Measurements from ENCODE around the gene NKAIN2. TPM values are rescaled to one million over a fixed set of nuclear protein-coding genes. Genes with fewer than 3 reads are reported as not detected.
A peak's percentile ranks its signal among the peaks of the same experiment; 100 is the strongest.

The NKAIN2 gene
- total RNA-seq, 2 donors from 2014 or later = 0.29 TPM; not detected in 1

GRCh38 chr6:124870611-124871459 is 1067.2 kb downstream of the NKAIN2 start:
- H3K36me3 ChIP-seq (ENCODE audit: control insufficient read depth, insufficient read depth, low read length) = no peaks in the 10 kb centered on the region
- Mint-ChIP-seq H3K36me3 (ENCODE audit: low read depth) (no peaks in the 10 kb centered on the region), H3K4me1 (peaks cover 24% of the 10 kb centered on the region), H3K4me3 (no peak overlapping the region), H3K9me3 (no peaks in the 10 kb centered on the region), H3K27me3 (ENCODE audit: insufficient read depth) (no peaks in the 10 kb centered on the region), H3K27ac (no peak overlapping the region)
- DNase-seq = no peak
- H3K27me3 ChIP-seq (ENCODE audit: control insufficient read depth, insufficient read depth, low read length, poor library complexity, severe bottlenecking) = no peaks in the 10 kb centered on the region
- no peaks in the 10 kb centered on the region for H3K4me1 ChIP-seq (ENCODE audit: control insufficient read depth, insufficient read depth, low read length)
- H3K27ac ChIP-seq (ENCODE audit: low read depth, low read length) = no peak overlapping the region
- H3K4me3 ChIP-seq (ENCODE audit: low read length) = no peak overlapping the region
- 56% methylated on average over 3 of the region's 4 CpGs; no CpG with 5 or more reads in 1 of the 2 experiments for WGBS, 2 experiments (ENCODE audit: insufficient coverage in 1 of 2, insufficient read length in 1 of 2)
- peak; percentile 92 for TF ChIP-seq CTCF (conservative IDR thresholded peaks at IDR 0.05)
- H3K9ac ChIP-seq (ENCODE audit: extremely low read depth, low read length, poor library complexity, severe bottlenecking) = no peak overlapping the region
- no peaks in the 10 kb centered on the region for H3K9me3 ChIP-seq (ENCODE audit: control insufficient read depth, low read length)

GRCh38 chr6:124872361-124873065 is 1068.8 kb downstream of the NKAIN2 start:
- Mint-ChIP-seq H3K27ac (no peak overlapping the region), H3K27me3 (ENCODE audit: insufficient read depth) (no peaks in the 10 kb centered on the region), H3K9me3 (no peaks in the 10 kb centered on the region), H3K4me3 (no peak overlapping the region), H3K36me3 (ENCODE audit: low read depth) (no peaks in the 10 kb centered on the region), H3K4me1 (peaks cover 20% of the 10 kb centered on the region)
- H3K4me1 ChIP-seq (ENCODE audit: control insufficient read depth, insufficient read depth, low read length) = no peaks in the 10 kb centered on the region
- no peak overlapping the region for H3K9ac ChIP-seq (ENCODE audit: extremely low read depth, low read length, poor library complexity, severe bottlenecking)
- no peaks in the 10 kb centered on the region for H3K9me3 ChIP-seq (ENCODE audit: control insufficient read depth, low read length)
- TF ChIP-seq CTCF (conservative IDR thresholded peaks at IDR 0.05) = no peak
- H3K27me3 ChIP-seq (ENCODE audit: control insufficient read depth, insufficient read depth, low read length, poor library complexity, severe bottlenecking) = no peaks in the 10 kb centered on the region
- 69 to 75% methylated on average over 1 to 3 of the region's 4 CpGs for WGBS, 2 experiments (ENCODE audit: insufficient coverage in 1 of 2, insufficient read length in 1 of 2)
- no peaks in the 10 kb centered on the region for H3K36me3 ChIP-seq (ENCODE audit: control insufficient read depth, insufficient read depth, low read length)
- H3K27ac ChIP-seq (ENCODE audit: low read depth, low read length) = no peak overlapping the region
- no peak for DNase-seq
- H3K4me3 ChIP-seq (ENCODE audit: low read length) = no peak overlapping the region

- H3K9me3 Mint-ChIP-seq = no peaks in the 10 kb centered on the region
- no peak for TF ChIP-seq CTCF (conservative IDR thresholded peaks at IDR 0.05)
- no peak overlapping the region for H3K4me3 ChIP-seq (ENCODE audit: low read length)
- H3K9ac ChIP-seq (ENCODE audit: extremely low read depth, low read length, poor library complexity, severe bottlenecking) = no peak overlapping the region
- no peaks in the 10 kb centered on the region for H3K36me3 Mint-ChIP-seq (ENCODE audit: low read depth)
- no peak overlapping the region for H3K27ac ChIP-seq (ENCODE audit: low read depth, low read length)
- no peak for DNase-seq
- H3K4me3 Mint-ChIP-seq = no peak overlapping the region
- H3K27me3 ChIP-seq (ENCODE audit: control insufficient read depth, insufficient read depth, low read length, poor library complexity, severe bottlenecking) = no peaks in the 10 kb centered on the region
- WGBS, 2 experiments (ENCODE audit: insufficient coverage in 1 of 2, insufficient read length in 1 of 2) = 84 to 87% methylated on average over 3 of the region's 3 CpGs
- no peaks in the 10 kb centered on the region for H3K4me1 ChIP-seq (ENCODE audit: control insufficient read depth, insufficient read depth, low read length)
- H3K27me3 Mint-ChIP-seq (ENCODE audit: insufficient read depth) = no peaks in the 10 kb centered on the region
- H3K36me3 ChIP-seq (ENCODE audit: control insufficient read depth, insufficient read depth, low read length) = no peaks in the 10 kb centered on the region
- H3K9me3 ChIP-seq (ENCODE audit: control insufficient read depth, low read length) = no peaks in the 10 kb centered on the region
- H3K4me1 Mint-ChIP-seq = peaks cover 17% of the 10 kb centered on the region
- no peak overlapping the region for H3K27ac Mint-ChIP-seq
These were observed 1069.4 kb downstream of the NKAIN2 start for GRCh38 chr6:124873066-124873410.

Other genes with a start within 250 kb of the NKAIN2 start
- 100 to 1,000 TPM in 1 of 2 donors, 10 to 100 TPM in 1; 74.4 to 136 TPM for gene TRDN, start 166.9 kb upstream of the NKAIN2 start, total RNA-seq